ENCODE data around the gene HACL1.

Gene HACL1

DNA sequence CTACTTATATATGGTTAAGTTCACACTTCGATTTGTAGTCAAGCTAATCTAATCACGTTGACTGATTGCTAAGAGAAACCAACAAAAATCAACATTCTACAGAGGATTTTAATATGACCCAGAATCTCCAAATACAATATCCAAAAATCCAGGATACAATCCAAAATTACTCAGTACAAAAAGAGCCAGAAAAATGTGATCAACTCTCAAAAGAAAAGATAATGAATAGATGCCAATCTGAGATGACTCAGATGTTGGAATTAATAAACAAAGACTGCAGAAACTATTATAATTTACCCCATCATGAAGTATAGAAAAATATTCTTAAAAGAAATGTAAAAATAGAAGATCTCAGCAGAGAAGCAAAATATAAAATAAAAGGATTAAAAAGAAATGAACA is 22.3 kb downstream of the HACL1 start:
- TF ChIP-seq, protein P1, sequence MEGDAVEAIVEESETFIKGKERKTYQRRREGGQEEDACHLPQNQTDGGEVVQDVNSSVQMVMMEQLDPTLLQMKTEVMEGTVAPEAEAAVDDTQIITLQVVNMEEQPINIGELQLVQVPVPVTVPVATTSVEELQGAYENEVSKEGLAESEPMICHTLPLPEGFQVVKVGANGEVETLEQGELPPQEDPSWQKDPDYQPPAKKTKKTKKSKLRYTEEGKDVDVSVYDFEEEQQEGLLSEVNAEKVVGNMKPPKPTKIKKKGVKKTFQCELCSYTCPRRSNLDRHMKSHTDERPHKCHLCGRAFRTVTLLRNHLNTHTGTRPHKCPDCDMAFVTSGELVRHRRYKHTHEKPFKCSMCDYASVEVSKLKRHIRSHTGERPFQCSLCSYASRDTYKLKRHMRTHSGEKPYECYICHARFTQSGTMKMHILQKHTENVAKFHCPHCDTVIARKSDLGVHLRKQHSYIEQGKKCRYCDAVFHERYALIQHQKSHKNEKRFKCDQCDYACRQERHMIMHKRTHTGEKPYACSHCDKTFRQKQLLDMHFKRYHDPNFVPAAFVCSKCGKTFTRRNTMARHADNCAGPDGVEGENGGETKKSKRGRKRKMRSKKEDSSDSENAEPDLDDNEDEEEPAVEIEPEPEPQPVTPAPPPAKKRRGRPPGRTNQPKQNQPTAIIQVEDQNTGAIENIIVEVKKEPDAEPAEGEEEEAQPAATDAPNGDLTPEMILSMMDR (IDR thresholded peaks at IDR 0.05; ENCODE audit: extremely low read depth, insufficient read depth, missing control alignments) = no peak
- no peak for DNase-seq (ENCODE audit: low spot score)
- in situ Hi-C loops (cut with MboI; ENCODE audit: low pct_unique_long_range_greater_than_20kb, low sequenced_read_pairs, unreplicated experiment) = no loop called here

DNA sequence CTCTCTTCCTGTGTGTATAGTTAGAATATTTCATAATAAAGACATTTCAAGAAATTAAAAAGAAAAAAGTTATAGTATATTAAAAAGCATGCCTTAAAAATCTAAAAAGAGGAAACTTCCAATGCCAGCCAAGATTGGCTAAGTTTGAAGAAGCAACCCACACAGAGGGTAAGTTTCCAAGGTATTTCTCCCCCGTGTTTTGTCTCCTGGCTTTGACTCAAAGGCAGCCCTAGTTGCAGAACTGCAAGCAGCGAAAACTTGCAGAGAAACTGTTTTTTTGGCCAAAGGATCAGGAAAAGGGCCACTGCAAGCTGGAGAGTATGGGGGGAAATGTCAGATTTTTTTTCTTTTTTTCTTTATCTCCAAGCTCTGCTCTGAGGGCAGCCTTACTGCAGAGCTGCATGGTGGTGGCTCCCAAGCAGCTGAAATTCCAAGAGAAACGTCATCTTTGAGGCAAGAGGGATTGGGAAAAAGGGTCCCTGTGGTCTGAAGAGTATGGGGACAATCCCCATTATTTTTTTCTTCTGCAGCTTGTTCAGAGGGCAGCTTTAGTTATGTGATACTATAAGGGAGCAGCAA is 23.0 kb downstream of the HACL1 start:
- in situ Hi-C loops (cut with MboI; ENCODE audit: low pct_unique_long_range_greater_than_20kb, low sequenced_read_pairs, unreplicated experiment) = no loop called here
- TF ChIP-seq, protein P1 (IDR thresholded peaks at IDR 0.05; ENCODE audit: extremely low read depth, insufficient read depth, missing control alignments) = no peak
- DNase-seq (ENCODE audit: low spot score) = no peak

DNA sequence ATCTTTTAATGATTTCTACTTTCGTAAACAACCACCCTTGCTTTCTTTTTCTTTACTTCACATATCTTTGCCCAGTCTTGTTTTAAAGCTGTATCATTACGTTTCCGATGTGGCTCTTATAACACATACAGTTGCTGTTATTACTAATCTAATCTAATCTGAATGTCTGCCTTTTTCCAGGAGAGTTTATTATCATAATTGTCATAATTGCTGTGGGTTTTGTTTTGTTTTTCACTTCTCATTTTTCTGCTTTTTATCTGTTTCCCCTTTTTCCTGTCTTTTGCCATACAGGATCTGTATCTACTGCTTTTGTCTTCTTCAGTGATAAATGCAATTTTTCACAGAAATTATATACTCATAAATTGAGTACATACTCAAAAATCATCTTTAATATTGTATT is 24.9 kb downstream of the HACL1 start:
- in situ Hi-C loops (cut with MboI; ENCODE audit: low pct_unique_long_range_greater_than_20kb, low sequenced_read_pairs, unreplicated experiment) = no loop called here
- TF ChIP-seq, protein P1 (IDR thresholded peaks at IDR 0.05; ENCODE audit: extremely low read depth, insufficient read depth, missing control alignments) = no peak
- DNase-seq (ENCODE audit: low spot score) = no peak

DNA sequence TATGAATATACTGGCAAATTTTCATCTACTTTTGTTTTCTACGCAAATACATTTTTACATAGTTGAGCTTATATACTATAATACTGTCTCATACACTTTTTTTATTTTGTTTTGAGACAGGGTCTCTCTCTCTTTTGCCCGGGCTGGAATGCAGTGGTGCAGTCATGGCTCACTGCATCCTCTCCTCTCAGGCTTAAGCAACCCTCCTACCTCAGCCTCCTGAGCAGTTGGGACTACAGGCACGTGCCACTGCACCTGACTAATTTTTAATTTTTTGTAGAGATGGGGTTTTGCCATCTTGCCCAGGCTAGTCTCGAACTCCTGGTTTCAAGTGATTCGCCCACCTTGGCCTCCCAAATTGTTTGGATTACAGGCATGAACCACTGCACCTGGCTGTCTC is 25.9 kb downstream of the HACL1 start:
- no peak for DNase-seq (ENCODE audit: low spot score)
- TF ChIP-seq, protein P1 (IDR thresholded peaks at IDR 0.05; ENCODE audit: extremely low read depth, insufficient read depth, missing control alignments) = no peak
- in situ Hi-C loops (cut with MboI; ENCODE audit: low pct_unique_long_range_greater_than_20kb, low sequenced_read_pairs, unreplicated experiment) = no loop called here

DNA sequence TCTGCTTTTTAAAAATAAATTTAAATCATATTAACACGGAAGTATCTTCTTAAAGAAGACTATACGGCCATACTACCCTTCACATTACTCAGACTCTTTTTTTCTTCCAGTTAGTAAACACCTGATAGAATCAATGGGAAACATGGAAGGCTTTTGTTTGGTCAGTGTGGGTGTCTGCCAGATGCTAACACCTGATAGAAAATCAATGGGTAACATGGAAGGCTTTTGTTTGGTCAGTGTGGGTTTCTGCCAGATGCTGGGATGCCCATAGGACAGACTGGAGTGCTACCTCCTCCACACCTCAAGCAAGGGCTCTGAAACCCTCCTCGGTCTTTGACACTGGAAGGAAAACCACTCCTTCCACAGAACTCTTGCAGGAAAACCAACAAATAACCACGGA is 29.2 kb downstream of the HACL1 start:
- in situ Hi-C loops (cut with MboI; ENCODE audit: low pct_unique_long_range_greater_than_20kb, low sequenced_read_pairs, unreplicated experiment) = loop anchor here (25.0 kb wide), 1 partner anchor 310 kb away; no protein-coding TSS in a partner anchor
- DNase-seq (ENCODE audit: low spot score) = no peak

DNA sequence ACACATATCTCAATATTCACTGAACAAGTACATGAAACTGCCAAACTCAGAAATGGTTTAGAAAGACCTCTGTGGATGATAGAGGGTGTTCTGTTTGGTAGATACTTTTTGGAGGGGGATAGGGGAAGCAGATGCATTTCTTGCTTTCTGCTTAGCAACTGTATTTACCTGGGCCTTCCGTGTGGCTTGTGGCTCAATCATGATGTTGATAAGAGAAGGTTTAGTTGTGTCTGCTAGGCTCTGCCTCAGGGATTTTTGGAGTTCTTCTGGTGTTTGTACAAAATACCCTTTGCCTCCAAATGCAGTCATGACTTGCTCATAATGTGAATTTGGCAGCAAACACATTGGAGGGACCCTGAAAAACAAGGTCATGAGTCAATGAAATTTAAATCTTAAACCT is 38.2 kb downstream of the HACL1 start:
- no peak for DNase-seq (ENCODE audit: low spot score)
- in situ Hi-C loops (cut with MboI; ENCODE audit: low pct_unique_long_range_greater_than_20kb, low sequenced_read_pairs, unreplicated experiment) = loop anchor here (25.0 kb wide), 1 partner anchor 301 kb away; no protein-coding TSS in a partner anchor
- TF ChIP-seq, protein P1 (IDR thresholded peaks at IDR 0.05; ENCODE audit: extremely low read depth, insufficient read depth, missing control alignments) = no peak

More for the DNA sequence above, 29.2 kb downstream of the HACL1 start:
- TF ChIP-seq, protein P1 (IDR thresholded peaks at IDR 0.05; ENCODE audit: extremely low read depth, insufficient read depth, missing control alignments) = no peak
